Suprapubic skin (tissue), 4 donors: Measurements from ENCODE around the gene HSD11B1L. TPM values are rescaled to one million over a fixed set of nuclear protein-coding genes. Genes with fewer than 3 reads are reported as not detected.

ENCODE experiments used
- DNase-seq, 2 donors: peaks; one replicate each; pipeline ENCODE4 v3.0.0-alpha.2; 2019; ENCODE audit warnings: low spot score in 2 of 2
- H3K27ac ChIP-seq: fragments of 200-600 bp; sonication (generic); one replicate; pipeline ENCODE4 v1.5.1; 2019
- H3K27me3 ChIP-seq: fragments of 200-600 bp; sonication (generic); one replicate; pipeline ENCODE4 v1.5.1; 2019
- H3K36me3 ChIP-seq: fragments of 200-600 bp; sonication (generic); one replicate; pipeline ENCODE4 v1.5.1; 2019
- H3K4me1 ChIP-seq: fragments of 200-600 bp; sonication (generic); one replicate; pipeline ENCODE4 v1.5.1; 2019
- H3K4me3 ChIP-seq: fragments of 200-600 bp; sonication (generic); one replicate; pipeline ENCODE4 v1.5.1; 2019; ENCODE audit warnings: mild to moderate bottlenecking
- H3K9me3 ChIP-seq: fragments of 200-600 bp; sonication (generic); one replicate; pipeline ENCODE4 v1.5.1; 2019
- CTCF ChIP-seq, 2 donors: fragments of 200-600 bp in 1 of 2; fragments of 450-650 bp in 1 of 2; sonication (generic) in 1 of 2; IDR thresholded peaks; one replicate each; pipeline ENCODE4 v1.5.1; 2016 to 2019; ENCODE audit warnings: antibody characterized with exemption in 2 of 2, mild to moderate bottlenecking in 1 of 2, moderate library complexity in 1 of 2
- EP300 ChIP-seq: sonication (generic); formaldehyde crosslinking; IDR thresholded peaks from one replicate; pipeline ENCODE4 v1.6.1; 2017; ENCODE audit warnings: antibody characterized with exemption
- POLR2A ChIP-seq, 2 donors: fragments of 450-650 bp; IDR thresholded peaks; one replicate each; pipeline ENCODE4 v1.6.1; 2017; ENCODE audit warnings: antibody characterized with exemption in 2 of 2, mild to moderate bottlenecking in 2 of 2, moderate library complexity in 2 of 2
- POLR2AphosphoS5 ChIP-seq, 3 donors: sonication (generic); formaldehyde crosslinking; IDR thresholded peaks; one replicate each; pipeline ENCODE4 v1.6.1; 2017; ENCODE audit warnings: antibody characterized with exemption in 3 of 3
- WGBS: methylation state at CpG from one replicate; pipeline ENCODE4 v1.1.5; 2018; 5-methylcytosine and 5-hydroxymethylcytosine counted together
- total RNA-seq, 4 donors: library from RNA; depleted of rRNA; stranded (reverse); fragments of >200 nt; gene quantifications; one replicate each; pipeline ENCODE4 v1.1.0, GENCODE V29; 2016

Gene HSD11B1L
- total RNA-seq, 4 donors from 2014 or later = 11.6 to 19.0 (median 15.1) TPM

- TF ChIP-seq POLR2AphosphoS5 (IDR thresholded peaks at IDR 0.05) (no peak), POLR2A (IDR thresholded peaks at IDR 0.05) (no peak), CTCF (IDR thresholded peaks at IDR 0.05) (no peak), EP300 (no peak)
- no peak for DNase-seq
- no peak overlapping the region for H3K27ac ChIP-seq
- 86% methylated on average over 13 of the region's 13 CpGs for WGBS
- no peaks in the 10 kb centered on the region for H3K9me3 ChIP-seq
- H3K27me3 ChIP-seq = no peaks in the 10 kb centered on the region
- no peaks in the 10 kb centered on the region for H3K4me1 ChIP-seq
- no peak overlapping the region for H3K4me3 ChIP-seq
- peaks cover 29% of the 10 kb centered on the region for H3K36me3 ChIP-seq
Measured at GRCh38 chr19:5672708-5673459, 7.9 kb upstream of the HSD11B1L start.

- no peaks in the 10 kb centered on the region for H3K4me1 ChIP-seq
- H3K4me3 ChIP-seq = no peak overlapping the region
- DNase-seq = no peak
- TF ChIP-seq POLR2A (IDR thresholded peaks at IDR 0.05) (no peak), POLR2AphosphoS5 (IDR thresholded peaks at IDR 0.05) (no peak), EP300 (no peak), CTCF (IDR thresholded peaks at IDR 0.05) (no peak)
- H3K36me3 ChIP-seq = peaks cover 21% of the 10 kb centered on the region
- H3K27me3 ChIP-seq = no peaks in the 10 kb centered on the region
- no peak overlapping the region for H3K27ac ChIP-seq
- H3K9me3 ChIP-seq = no peaks in the 10 kb centered on the region
- 98% methylated on average over 1 of the region's 1 CpG for WGBS
Measured at GRCh38 chr19:5673752-5674151, 7.1 kb upstream of the HSD11B1L start.

GRCh38 chr19:5674714-5675113, 6.1 kb upstream of the HSD11B1L start:
- TF ChIP-seq EP300 = no peak
- no peak for TF ChIP-seq POLR2AphosphoS5 (IDR thresholded peaks at IDR 0.05)
- TF ChIP-seq CTCF (IDR thresholded peaks at IDR 0.05) = no peak
- no peak for TF ChIP-seq POLR2A (IDR thresholded peaks at IDR 0.05)
- DNase-seq = no peak
- Histone ChIP-seq H3K4me1 (peaks cover 9% of the 10 kb centered on the region), H3K27ac (no peak overlapping the region), H3K9me3 (no peaks in the 10 kb centered on the region), H3K27me3 (no peaks in the 10 kb centered on the region), H3K36me3 (peaks cover 11% of the 10 kb centered on the region), H3K4me3 (no peak overlapping the region)
- 50% methylated on average over 5 of the region's 5 CpGs for WGBS

- H3K36me3 ChIP-seq = peaks cover 5% of the 10 kb centered on the region
- no peak overlapping the region for H3K27ac ChIP-seq
- no peaks in the 10 kb centered on the region for H3K27me3 ChIP-seq
- H3K9me3 ChIP-seq = no peaks in the 10 kb centered on the region
- DNase-seq = no peak
- no peak overlapping the region for H3K4me3 ChIP-seq
- TF ChIP-seq EP300 (no peak), POLR2AphosphoS5 (IDR thresholded peaks at IDR 0.05) (no peak), CTCF (IDR thresholded peaks at IDR 0.05) (no peak), POLR2A (IDR thresholded peaks at IDR 0.05) (no peak)
- 85% methylated on average over 10 of the region's 17 CpGs for WGBS
- H3K4me1 ChIP-seq = peaks cover 17% of the 10 kb centered on the region
Measured at GRCh38 chr19:5676105-5676771, 4.6 kb upstream of the HSD11B1L start.

- H3K4me3 ChIP-seq = no peak overlapping the region
- 59% methylated on average over 5 of the region's 13 CpGs for WGBS
- TF ChIP-seq POLR2AphosphoS5 (IDR thresholded peaks at IDR 0.05) = no peak
- no peak for TF ChIP-seq CTCF (IDR thresholded peaks at IDR 0.05)
- no peak for TF ChIP-seq EP300
- no peak for TF ChIP-seq POLR2A (IDR thresholded peaks at IDR 0.05)
Measured at GRCh38 chr19:5676772-5677105, 4.1 kb upstream of the HSD11B1L start.

More at GRCh38 chr19:5676772-5677105, 4.1 kb upstream of the HSD11B1L start:
- no peaks in the 10 kb centered on the region for H3K27me3 ChIP-seq
- no peak for DNase-seq
- H3K9me3 ChIP-seq = no peaks in the 10 kb centered on the region
- no peak overlapping the region for H3K27ac ChIP-seq
- H3K4me1 ChIP-seq = peaks cover 22% of the 10 kb centered on the region
- H3K36me3 ChIP-seq = peaks cover 4% of the 10 kb centered on the region
